ENCODE data around the gene CD84. TPM values are rescaled to one million over a fixed set of nuclear protein-coding genes. Genes with fewer than 3 reads are reported as not detected.
"Not testable (repeated sequence)": the region's sequence is repeated elsewhere in the genome, so short reads cannot be mapped to it uniquely, and the experiment has no call there.

Gene CD84
- total RNA-seq, 1 donor from 2014 or later, result 8.1 TPM

- intact Hi-C loops (cut with DNase I); H3K36me3 ChIP-seq; DNase-seq (ENCODE audit: extremely low spot score in 2 of 2); H3K9me3 ChIP-seq; H3K27me3 ChIP-seq; H3K27ac ChIP-seq; H3K4me1 ChIP-seq; H3K4me3 ChIP-seq: not testable (repeated sequence)
Observed at GRCh38 chr1:160523789-160524188, 55.5 kb downstream of the CD84 start.

- Histone ChIP-seq H3K4me3 (peak within 1 kb of the TSS in 1 of 2 donors; percentile 24), H3K9me3 (no peaks in the 10 kb centered on the region), H3K36me3 (no peaks in the 10 kb centered on the region), H3K27me3 (no peaks in the 10 kb centered on the region), H3K4me1 (no peaks in the 10 kb centered on the region), H3K27ac (no peak within 1 kb of the TSS)
- intact Hi-C loops (cut with DNase I), result no loop called here
- TF ChIP-seq POLR2A (IDR thresholded peaks at IDR 0.05) (no peak), POLR2AphosphoS5 (IDR thresholded peaks at IDR 0.05; ENCODE audit: insufficient read depth in 1 of 2, low read depth in 1 of 2) (no peak), CTCF (IDR thresholded peaks at IDR 0.05) (no peak)
- no peak for DNase-seq (ENCODE audit: extremely low spot score in 2 of 2)
Observed at GRCh38 chr1:160522622-160523345, 56.5 kb downstream of the CD84 start, which contains the start of gene SLAMF6. Gene SLAMF6, minus strand, starts transcription at chr1:160523255. Its CDS starts 63 bp downstream, at chr1:160523192.

- Histone ChIP-seq H3K9me3 (no peaks in the 10 kb centered on the region), H3K27ac (no peak overlapping the region), H3K4me3 (peak overlapping the region in 1 of 2 donors; percentile 24), H3K36me3 (no peaks in the 10 kb centered on the region), H3K27me3 (no peaks in the 10 kb centered on the region), H3K4me1 (no peaks in the 10 kb centered on the region)
- no peak for DNase-seq (ENCODE audit: extremely low spot score in 2 of 2)
- no peak for TF ChIP-seq POLR2AphosphoS5 (IDR thresholded peaks at IDR 0.05; ENCODE audit: insufficient read depth in 1 of 2, low read depth in 1 of 2)
- TF ChIP-seq POLR2A (IDR thresholded peaks at IDR 0.05), result no peak
- TF ChIP-seq CTCF (IDR thresholded peaks at IDR 0.05), result no peak
- intact Hi-C loops (cut with DNase I), result no loop called here
Observed at GRCh38 chr1:160522136-160522535, 57.2 kb downstream of the CD84 start.

GRCh38 chr1:160521554-160521953 is 57.7 kb downstream of the CD84 start:
- Histone ChIP-seq H3K27me3 (no peaks in the 10 kb centered on the region), H3K36me3 (no peaks in the 10 kb centered on the region), H3K4me1 (no peaks in the 10 kb centered on the region), H3K4me3 (peak overlapping the region in 1 of 2 donors; percentile 24), H3K27ac (no peak overlapping the region), H3K9me3 (no peaks in the 10 kb centered on the region)
- no peak for TF ChIP-seq POLR2AphosphoS5 (IDR thresholded peaks at IDR 0.05; ENCODE audit: insufficient read depth in 1 of 2, low read depth in 1 of 2)
- TF ChIP-seq CTCF (IDR thresholded peaks at IDR 0.05), result no peak
- no peak for TF ChIP-seq POLR2A (IDR thresholded peaks at IDR 0.05)
- no peak for DNase-seq (ENCODE audit: extremely low spot score in 2 of 2)
- intact Hi-C loops (cut with DNase I), result no loop called here

GRCh38 chr1:160520999-160521398 is 58.3 kb downstream of the CD84 start:
- DNase-seq (ENCODE audit: extremely low spot score in 2 of 2), result no peak
- Histone ChIP-seq H3K27ac (no peak overlapping the region), H3K27me3 (no peaks in the 10 kb centered on the region), H3K4me3 (peak overlapping the region in 1 of 2 donors; percentile 9), H3K36me3 (no peaks in the 10 kb centered on the region), H3K4me1 (no peaks in the 10 kb centered on the region), H3K9me3 (no peaks in the 10 kb centered on the region)
- TF ChIP-seq CTCF (IDR thresholded peaks at IDR 0.05) (no peak), POLR2AphosphoS5 (IDR thresholded peaks at IDR 0.05; ENCODE audit: insufficient read depth in 1 of 2, low read depth in 1 of 2) (no peak), POLR2A (IDR thresholded peaks at IDR 0.05) (no peak)
- intact Hi-C loops (cut with DNase I), result no loop called here
